Panc1 (cell line): ENCODE measurements around the gene ENPP3. TPM values are rescaled to one million over a fixed set of nuclear protein-coding genes. Genes with fewer than 3 reads are reported as not detected.

Experiments used
- ATAC-seq: fragments of 200-7000 bp; cut with Tn5 transposase; 2 replicates; pipeline ENCODE4 v1.9.1; 2020; ENCODE audit warnings: mild to moderate bottlenecking, moderate library complexity
- BruUV-seq: library from RNA; stranded (reverse); fragments of 400-500 nt; replicated peaks from 2 replicates; lab custom pipeline; 2021; lab: Mats Ljungman, UMichigan
- CTCF ChIA-PET: fragments of 300-600 bp; sonication (Branson Sonifier 250); formaldehyde crosslinking; loops from one replicate; lab custom pipeline; 2022; ENCODE audit warnings: antibody characterized with exemption; lab: Charles Lee
- POLR2A ChIA-PET: fragments of 300-600 bp; sonication (Branson Sonifier 250); formaldehyde crosslinking; loops from one replicate; lab custom pipeline; 2022; ENCODE audit warnings: antibody characterized with exemption; lab: Charles Lee
- DNase-seq: peaks from one replicate; pipeline ENCODE4 v3.0.0-alpha.2; 2010; ENCODE audit warnings: low read depth, low spot score
- H3K27ac ChIP-seq: 2 replicates; pipeline ENCODE4 v1.5.1; 2011; ENCODE audit warnings: mild to moderate bottlenecking, low read length, inconsistent platforms
- H3K27me3 ChIP-seq: fragments of 200-500 bp; sonication (Bioruptor generic); 2 replicates; pipeline ENCODE4 v1.6.0; 2014; ENCODE audit warnings: low read length, inconsistent platforms; ENCODE audit not compliant: control insufficient read depth, insufficient read depth
- H3K36me3 ChIP-seq: fragments of 200-500 bp; sonication (Bioruptor generic); 2 replicates; pipeline ENCODE4 v1.5.1; 2014; ENCODE audit warnings: inconsistent platforms, mild to moderate bottlenecking, low read length, moderate library complexity; ENCODE audit not compliant: control insufficient read depth, insufficient read depth
- H3K4me1 ChIP-seq: 2 replicates; pipeline ENCODE4 v1.5.1; 2011; ENCODE audit warnings: inconsistent platforms, mild to moderate bottlenecking, low read length, moderate library complexity; ENCODE audit not compliant: control insufficient read depth, insufficient read depth
- H3K4me3 ChIP-seq, 2 experiments: 2 replicates each; pipeline ENCODE4 v1.5.1; 2011 to 2012; ENCODE audit warnings: low read depth in 2 of 2, low read length in 2 of 2, mild to moderate bottlenecking in 2 of 2, inconsistent platforms in 1 of 2, moderate library complexity in 1 of 2
- H3K9me3 ChIP-seq: fragments of 200-500 bp; sonication (Bioruptor generic); 2 replicates; pipeline ENCODE4 v1.5.1; 2014; ENCODE audit warnings: low read depth, mild to moderate bottlenecking, inconsistent platforms, low read length, moderate library complexity; ENCODE audit not compliant: control insufficient read depth, insufficient read depth
- POLR2AphosphoS5 ChIP-seq: IDR thresholded peaks from 2 replicates; pipeline ENCODE4 v1.6.1; 2012; ENCODE audit warnings: mild to moderate bottlenecking, low read depth, low read length, moderate library complexity
- SIN3A ChIP-seq: IDR thresholded peaks from 2 replicates; pipeline ENCODE4 v1.6.1; 2012; ENCODE audit warnings: low read depth, mild to moderate bottlenecking, low read length, moderate library complexity, borderline replicate concordance; ENCODE audit not compliant: insufficient read depth
- TCF7L2 ChIP-seq: IDR thresholded peaks from 2 replicates; pipeline ENCODE4 v1.6.1; 2011; ENCODE audit warnings: mild to moderate bottlenecking, low read depth, low read length, inconsistent platforms
- in situ Hi-C: cut with HindIII; loops from 2 replicates; pipeline ENCODE4 v1.10.0; 2016; ENCODE audit warnings: low sequenced_read_pairs, low pct_unique_long_range_greater_than_20kb
- intact Hi-C: fragments of 100-400 bp; cut with micrococcal nuclease; formaldehyde crosslinking; loops from one replicate; pipeline ENCODE4 v1.10.0; 2022; ENCODE audit not compliant: unreplicated experiment
- total RNA-seq: library from RNA; stranded (reverse); gene quantifications from one replicate; pipeline ENCODE4 v1.2.1, GENCODE V29; 2021; ENCODE audit not compliant: unreplicated experiment
- TF ChIP-seq, protein P1 (sequence below), 2 experiments: IDR thresholded peaks; 2 replicates each; pipeline ENCODE4 v1.6.1; 2011 to 2012; ENCODE audit warnings: low read depth in 2 of 2, control low read depth in 1 of 2, low read length in 1 of 2, mild to moderate bottlenecking in 1 of 2, moderate library complexity in 1 of 2; ENCODE audit not compliant: insufficient read depth in 1 of 2
- TF ChIP-seq, protein P2 (sequence below): fragments of 450-650 bp; IDR thresholded peaks from 2 replicates; pipeline ENCODE4 v1.5.1; 2017; ENCODE audit warnings: mild to moderate bottlenecking

ENPP3 gene
- total RNA-seq, 1 experiment from 2014 or later, result not detected

DNA sequence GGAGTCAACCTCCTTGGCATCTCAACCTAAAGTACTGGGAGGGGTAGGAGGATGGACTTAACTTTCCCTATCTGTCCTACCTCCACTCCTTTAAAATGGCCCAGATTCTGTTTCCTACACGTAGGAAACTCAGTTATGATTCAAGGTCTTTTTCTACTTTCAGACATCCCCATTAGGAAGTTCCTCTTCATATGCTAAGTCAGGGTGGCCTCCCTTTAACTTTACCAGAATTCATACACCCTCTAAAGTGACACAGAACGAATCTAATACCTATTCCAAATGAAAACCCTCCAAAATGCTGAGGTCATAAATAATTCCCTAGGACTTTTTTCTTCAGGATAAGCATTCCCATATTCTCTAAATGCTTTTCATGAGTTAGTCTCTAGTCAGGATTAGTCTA lies 48.5 kb upstream of the ENPP3 start:
- TF ChIP-seq, protein P1, sequence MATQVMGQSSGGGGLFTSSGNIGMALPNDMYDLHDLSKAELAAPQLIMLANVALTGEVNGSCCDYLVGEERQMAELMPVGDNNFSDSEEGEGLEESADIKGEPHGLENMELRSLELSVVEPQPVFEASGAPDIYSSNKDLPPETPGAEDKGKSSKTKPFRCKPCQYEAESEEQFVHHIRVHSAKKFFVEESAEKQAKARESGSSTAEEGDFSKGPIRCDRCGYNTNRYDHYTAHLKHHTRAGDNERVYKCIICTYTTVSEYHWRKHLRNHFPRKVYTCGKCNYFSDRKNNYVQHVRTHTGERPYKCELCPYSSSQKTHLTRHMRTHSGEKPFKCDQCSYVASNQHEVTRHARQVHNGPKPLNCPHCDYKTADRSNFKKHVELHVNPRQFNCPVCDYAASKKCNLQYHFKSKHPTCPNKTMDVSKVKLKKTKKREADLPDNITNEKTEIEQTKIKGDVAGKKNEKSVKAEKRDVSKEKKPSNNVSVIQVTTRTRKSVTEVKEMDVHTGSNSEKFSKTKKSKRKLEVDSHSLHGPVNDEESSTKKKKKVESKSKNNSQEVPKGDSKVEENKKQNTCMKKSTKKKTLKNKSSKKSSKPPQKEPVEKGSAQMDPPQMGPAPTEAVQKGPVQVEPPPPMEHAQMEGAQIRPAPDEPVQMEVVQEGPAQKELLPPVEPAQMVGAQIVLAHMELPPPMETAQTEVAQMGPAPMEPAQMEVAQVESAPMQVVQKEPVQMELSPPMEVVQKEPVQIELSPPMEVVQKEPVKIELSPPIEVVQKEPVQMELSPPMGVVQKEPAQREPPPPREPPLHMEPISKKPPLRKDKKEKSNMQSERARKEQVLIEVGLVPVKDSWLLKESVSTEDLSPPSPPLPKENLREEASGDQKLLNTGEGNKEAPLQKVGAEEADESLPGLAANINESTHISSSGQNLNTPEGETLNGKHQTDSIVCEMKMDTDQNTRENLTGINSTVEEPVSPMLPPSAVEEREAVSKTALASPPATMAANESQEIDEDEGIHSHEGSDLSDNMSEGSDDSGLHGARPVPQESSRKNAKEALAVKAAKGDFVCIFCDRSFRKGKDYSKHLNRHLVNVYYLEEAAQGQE (IDR thresholded peaks at IDR 0.05; ENCODE audit: insufficient read depth in 1 of 2, low read depth in 2 of 2, low read length in 1 of 2), result no peak
- TF ChIP-seq TCF7L2, result no peak
- TF ChIP-seq, protein P2, sequence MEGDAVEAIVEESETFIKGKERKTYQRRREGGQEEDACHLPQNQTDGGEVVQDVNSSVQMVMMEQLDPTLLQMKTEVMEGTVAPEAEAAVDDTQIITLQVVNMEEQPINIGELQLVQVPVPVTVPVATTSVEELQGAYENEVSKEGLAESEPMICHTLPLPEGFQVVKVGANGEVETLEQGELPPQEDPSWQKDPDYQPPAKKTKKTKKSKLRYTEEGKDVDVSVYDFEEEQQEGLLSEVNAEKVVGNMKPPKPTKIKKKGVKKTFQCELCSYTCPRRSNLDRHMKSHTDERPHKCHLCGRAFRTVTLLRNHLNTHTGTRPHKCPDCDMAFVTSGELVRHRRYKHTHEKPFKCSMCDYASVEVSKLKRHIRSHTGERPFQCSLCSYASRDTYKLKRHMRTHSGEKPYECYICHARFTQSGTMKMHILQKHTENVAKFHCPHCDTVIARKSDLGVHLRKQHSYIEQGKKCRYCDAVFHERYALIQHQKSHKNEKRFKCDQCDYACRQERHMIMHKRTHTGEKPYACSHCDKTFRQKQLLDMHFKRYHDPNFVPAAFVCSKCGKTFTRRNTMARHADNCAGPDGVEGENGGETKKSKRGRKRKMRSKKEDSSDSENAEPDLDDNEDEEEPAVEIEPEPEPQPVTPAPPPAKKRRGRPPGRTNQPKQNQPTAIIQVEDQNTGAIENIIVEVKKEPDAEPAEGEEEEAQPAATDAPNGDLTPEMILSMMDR, result no peak
- no peak for TF ChIP-seq POLR2AphosphoS5
- TF ChIP-seq SIN3A, result no peak
- no peaks in the 10 kb centered on the region for H3K27me3 ChIP-seq
- H3K27ac ChIP-seq, result no peak overlapping the region
- in situ Hi-C loops (no loop called here), intact Hi-C loops (no loop called here)
- ChIA-PET POLR2A (no interaction called here), CTCF (no interaction called here)
- H3K4me3 ChIP-seq, result no peak overlapping the region
- no peaks in the 10 kb centered on the region for H3K4me1 ChIP-seq
- no peak for ATAC-seq
- peaks cover 31% of the 10 kb centered on the region for H3K36me3 ChIP-seq
- no peaks in the 10 kb centered on the region for H3K9me3 ChIP-seq
- DNase-seq, result no peak
- BruUV-seq, result no TSS peak

DNA sequence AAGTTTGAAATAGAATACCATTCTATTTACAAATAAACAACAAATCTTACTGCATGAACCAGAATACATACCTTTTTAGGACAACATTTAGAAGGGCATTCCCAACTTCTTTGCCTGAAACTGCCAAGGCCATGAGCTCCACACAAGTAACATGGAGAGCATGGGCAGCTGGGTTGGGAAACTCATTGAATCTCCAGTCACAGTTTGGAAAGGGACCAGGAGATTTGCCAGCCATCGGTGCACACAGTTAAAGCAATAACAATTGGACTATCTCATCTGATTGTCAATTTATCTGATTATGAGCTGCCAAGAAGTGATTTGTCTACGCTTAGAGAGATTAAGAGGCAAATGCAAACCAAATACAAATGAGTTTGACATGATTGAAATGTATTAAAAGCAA lies 44.2 kb upstream of the ENPP3 start:
- no peaks in the 10 kb centered on the region for H3K27me3 ChIP-seq
- no TSS peak for BruUV-seq
- H3K9me3 ChIP-seq, result no peaks in the 10 kb centered on the region
- ATAC-seq (no peak), DNase-seq (no peak)
- in situ Hi-C loops, result no loop called here
- intact Hi-C loops, result no loop called here
- no peaks in the 10 kb centered on the region for H3K4me1 ChIP-seq
- H3K36me3 ChIP-seq, result peaks cover 28% of the 10 kb centered on the region
- POLR2A ChIA-PET, result no interaction called here
- TF ChIP-seq SIN3A (no peak), TCF7L2 (no peak), POLR2AphosphoS5 (no peak)
- TF ChIP-seq, protein P1 (IDR thresholded peaks at IDR 0.05; ENCODE audit: insufficient read depth in 1 of 2, low read depth in 2 of 2, low read length in 1 of 2), result no peak
- TF ChIP-seq, protein P2, result no peak
- CTCF ChIA-PET, result no interaction called here
- H3K4me3 ChIP-seq, result no peak overlapping the region
- no peak overlapping the region for H3K27ac ChIP-seq
